HepG2 (cell line): ENCODE results near the gene ARID5B. TPM values are rescaled to one million over a fixed set of nuclear protein-coding genes. Genes with fewer than 3 reads are reported as not detected.
A peak's percentile ranks its signal among the peaks of the same experiment; 100 is the strongest.

Experiments used
- ATAC-seq: fragments of 200-7000 bp; cut with Tn5 transposase; 3 replicates; pipeline ENCODE4 v1.9.1; 2020; ENCODE audit warnings: mild to moderate bottlenecking, moderate library complexity
- BruUV-seq: library from RNA; stranded (reverse); fragments of 400-500 nt; replicated peaks from 2 replicates; lab custom pipeline; 2021; lab: Mats Ljungman, UMichigan
- CTCF ChIA-PET: fragments of 300-600 bp; formaldehyde crosslinking; extraction: SDS; loops from one replicate; lab custom pipeline; 2021; ENCODE audit warnings: low total read pairs, inconsistent platforms, low intra/inter-chr PET ratio; lab: Yijun Ruan, JAX
- POLR2A ChIA-PET: fragments of 350-600 bp; sonication (Branson Sonifier 250); formaldehyde crosslinking; loops from one replicate; lab custom pipeline; 2020; ENCODE audit warnings: antibody characterized with exemption, inconsistent platforms; lab: Yijun Ruan, JAX
- DNase-seq: peaks from one replicate; pipeline ENCODE4 v3.0.0-alpha.2; 2015; ENCODE audit warnings: low spot score
- FAIRE-seq: peaks from 3 replicates; lab custom pipeline; 2011; peaks lifted over from hg19 to GRCh38; lab: Jason Lieb, UNC
- H2AFZ ChIP-seq: one replicate; pipeline ENCODE4 v1.6.1; 2011; ENCODE audit warnings: low read length, inconsistent platforms
- H3K27ac ChIP-seq: fragments of 300-600 bp; 3 replicates; pipeline ENCODE4 v1.8.0; 2011; ENCODE audit warnings: mixed run types, mild to moderate bottlenecking, mixed read lengths, low read length, inconsistent platforms; ENCODE audit not compliant: insufficient read depth; ENCODE audit errors: extremely low read length
- H3K27me3 ChIP-seq, 2 experiments: fragments of 200-600 bp in 1 of 2; 2 replicates in 1 of 2; 3 replicates in 1 of 2; pipeline versions ENCODE4 v1.6.0 to v1.8.0; 2011; ENCODE audit warnings: low read length in 2 of 2, mild to moderate bottlenecking in 2 of 2, moderate library complexity in 2 of 2, inconsistent platforms in 1 of 2; ENCODE audit not compliant: insufficient read depth in 2 of 2, control insufficient read depth in 1 of 2
- H3K36me3 ChIP-seq, 2 experiments: fragments of 200-600 bp in 1 of 2; replicated peaks in 1 of 2; 2 replicates in 1 of 2; 3 replicates in 1 of 2; pipeline versions ENCODE4 v1.5.1 to v1.8.0; 2011; ENCODE audit warnings: low read length in 2 of 2, inconsistent platforms in 1 of 2; ENCODE audit not compliant: insufficient read depth in 2 of 2, control insufficient read depth in 1 of 2
- H3K4me1 ChIP-seq: 2 replicates; pipeline ENCODE4 v1.5.1; 2012; ENCODE audit warnings: low read length, inconsistent platforms; ENCODE audit not compliant: insufficient read depth
- H3K4me2 ChIP-seq: 2 replicates; pipeline ENCODE4 v1.6.0; 2011; ENCODE audit warnings: low read depth, low read length, inconsistent platforms
- H3K4me3 ChIP-seq, 3 experiments: fragments of 200-600 bp in 1 of 3; sonication (generic), shearing (Covaris generic) in 1 of 3; replicated peaks in 1 of 3; 2 replicates each; pipeline ENCODE4 v1.5.1; 2011 to 2016; ENCODE audit warnings: low read length in 3 of 3, inconsistent platforms in 2 of 3, low read depth in 2 of 3, mild to moderate bottlenecking in 2 of 3, control low read depth in 1 of 3, mixed read lengths in 1 of 3; ENCODE audit not compliant: insufficient read depth in 1 of 3
- H3K79me2 ChIP-seq: one replicate; pipeline ENCODE4 v1.6.1; 2011; ENCODE audit warnings: low read length, inconsistent platforms; ENCODE audit not compliant: insufficient read depth
- H3K9ac ChIP-seq: 2 replicates; pipeline ENCODE4 v1.6.0; 2011; ENCODE audit warnings: mild to moderate bottlenecking, low read depth, low read length, inconsistent platforms; ENCODE audit not compliant: insufficient read depth
- H3K9me3 ChIP-seq: 2 replicates; pipeline ENCODE4 v1.5.1; 2012; ENCODE audit warnings: mild to moderate bottlenecking, low read length
- H4K20me1 ChIP-seq: 2 replicates; pipeline ENCODE4 v1.6.0; 2011; ENCODE audit warnings: inconsistent platforms, mild to moderate bottlenecking, low read length, moderate library complexity; ENCODE audit not compliant: insufficient read depth
- BATF2 ChIP-seq: sonication (generic); formaldehyde crosslinking; IDR thresholded peaks from 2 replicates; pipeline ENCODE4 v1.8.0; 2022; ENCODE audit warnings: mild to moderate bottlenecking, missing genetic modification reagents, moderate library complexity
- EZH2 ChIP-seq: conservative IDR thresholded peaks from 2 replicates; pipeline ENCODE4 v1.6.1; 2012; ENCODE audit warnings: mild to moderate bottlenecking, low read depth, low read length, moderate library complexity
- GABPB1 ChIP-seq: IDR thresholded peaks from 2 replicates; pipeline ENCODE4 v1.6.1; 2016; ENCODE audit warnings: mild to moderate bottlenecking, missing genetic modification reagents, moderate library complexity, missing compliant biosample characterization
- JUN ChIP-seq: sonication (generic); formaldehyde crosslinking; IDR thresholded peaks from 2 replicates; pipeline ENCODE4 v1.4.0; 2020; ENCODE audit warnings: mild to moderate bottlenecking, missing genetic modification reagents
- KDM1A ChIP-seq: IDR thresholded peaks from 2 replicates; pipeline ENCODE4 v1.6.1; 2016; ENCODE audit warnings: missing compliant biosample characterization
- NPAS2 ChIP-seq: sonication (generic); formaldehyde crosslinking; IDR thresholded peaks from 2 replicates; pipeline ENCODE4 v1.8.0; 2022; ENCODE audit warnings: mild to moderate bottlenecking, missing genetic modification reagents, borderline replicate concordance
- SPEN ChIP-seq: sonication (generic); formaldehyde crosslinking; IDR thresholded peaks from 2 replicates; pipeline ENCODE4 v1.5.1; 2020; ENCODE audit warnings: low read depth, mild to moderate bottlenecking, missing genetic modification reagents
- TAF1 ChIP-seq: sonication (generic); formaldehyde crosslinking; IDR thresholded peaks from 2 replicates; pipeline ENCODE4 v1.4.0; 2020; ENCODE audit warnings: missing genetic modification reagents
- TEAD3 ChIP-seq: optimal IDR thresholded peaks from 2 replicates; pipeline ENCODE3; 2016; ENCODE audit warnings: borderline replicate concordance
- ZBTB21 ChIP-seq: sonication (generic); formaldehyde crosslinking; IDR thresholded peaks from 2 replicates; pipeline ENCODE4 v1.4.0; 2020; ENCODE audit warnings: missing genetic modification reagents
- WGBS: methylation state at CpG from one replicate; pipeline ENCODE4 v1.1.6; 2017; ENCODE audit warnings: low lambda C conversion rate; 5-methylcytosine and 5-hydroxymethylcytosine counted together
- in situ Hi-C: cut with HindIII; loops from 2 replicates; pipeline ENCODE4 v1.10.0; 2017; ENCODE audit warnings: low pct_unique_long_range_greater_than_20kb; ENCODE audit not compliant: extremely low pct_ligation_motif_present
- intact Hi-C: fragments of 100-400 bp; cut with micrococcal nuclease; formaldehyde crosslinking; loops from one replicate; pipeline ENCODE4 v1.10.0; 2022; ENCODE audit not compliant: unreplicated experiment
- polyA plus RNA-seq, 8 experiments: library from polyadenylated mRNA; depleted of rRNA in 3 of 8; stranded (reverse) in 7 of 8; unstranded in 1 of 8; fragments of >200 nt; fragmentation: Illumina TruSeq in 4 of 8; extraction: Trizol in 4 of 8; gene quantifications; 2 replicates each; pipeline versions ENCODE4 v1.2.1 to v1.2.3, GENCODE V29; 2011 to 2016; ENCODE audit warnings: low read depth in 4 of 8, missing spikeins in 1 of 8, mixed read lengths in 1 of 8; ENCODE audit not compliant: insufficient read depth in 1 of 8
- total RNA-seq, 5 experiments: library from RNA; depleted of rRNA; stranded (reverse); fragments of >200 nt; fragmentation: Illumina TruSeq; extraction: Trizol; gene quantifications; 2 replicates each; pipeline ENCODE4 v1.2.3, GENCODE V29; 2016; ENCODE audit warnings: low read depth in 1 of 5
- TF ChIP-seq, protein P1 (sequence below): sonication (generic); formaldehyde crosslinking; IDR thresholded peaks from 2 replicates; pipeline ENCODE4 v1.5.1; 2020; ENCODE audit warnings: missing genetic modification reagents, mild to moderate bottlenecking, borderline replicate concordance
- TF ChIP-seq, protein P2 (sequence below): sonication (generic); formaldehyde crosslinking; IDR thresholded peaks from 2 replicates; pipeline ENCODE4 v1.4.0; 2020; ENCODE audit warnings: missing genetic modification reagents
- TF ChIP-seq, protein P3 (sequence below): IDR thresholded peaks from 2 replicates; pipeline ENCODE4 v1.4.0; 2020; ENCODE audit warnings: mild to moderate bottlenecking, missing genetic modification reagents

The ARID5B gene
- total and polyA plus RNA-seq, 2 of the 13 experiments (the other 11 are each of a cell fraction or from before 2014, with no cell fraction given), result 6.2 to 21.1 TPM

DNA sequence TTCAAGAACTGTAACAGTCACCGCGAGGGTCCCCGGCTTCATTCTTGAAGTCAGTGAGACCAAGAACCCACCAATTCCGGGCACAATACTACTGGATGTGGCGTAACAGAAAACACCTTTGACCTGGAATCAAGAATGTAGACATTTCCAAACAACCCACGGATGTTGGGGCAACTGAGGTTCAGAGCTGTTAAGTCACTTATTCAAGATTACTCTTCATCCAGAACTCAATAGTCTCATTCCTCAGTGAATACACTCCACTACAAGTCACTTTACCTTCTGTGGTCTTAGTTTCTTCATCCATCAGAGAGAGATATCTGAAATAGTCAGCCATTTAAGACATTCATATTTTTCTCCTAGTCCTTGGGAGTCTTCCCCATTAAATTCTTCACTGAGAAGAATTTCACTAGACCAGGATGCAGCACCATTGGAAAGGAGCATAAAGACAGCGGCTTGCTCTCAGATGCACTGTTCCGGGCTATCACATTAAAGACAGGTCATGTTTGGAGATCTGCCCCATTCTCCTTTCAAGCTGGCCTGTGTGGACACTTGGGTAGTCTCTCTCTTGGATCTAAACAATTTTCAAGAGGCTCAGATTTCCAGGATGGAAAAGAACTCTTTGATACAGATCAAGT lies 32.3 kb upstream of the ARID5B start (continued):
- TF ChIP-seq, protein P1, sequence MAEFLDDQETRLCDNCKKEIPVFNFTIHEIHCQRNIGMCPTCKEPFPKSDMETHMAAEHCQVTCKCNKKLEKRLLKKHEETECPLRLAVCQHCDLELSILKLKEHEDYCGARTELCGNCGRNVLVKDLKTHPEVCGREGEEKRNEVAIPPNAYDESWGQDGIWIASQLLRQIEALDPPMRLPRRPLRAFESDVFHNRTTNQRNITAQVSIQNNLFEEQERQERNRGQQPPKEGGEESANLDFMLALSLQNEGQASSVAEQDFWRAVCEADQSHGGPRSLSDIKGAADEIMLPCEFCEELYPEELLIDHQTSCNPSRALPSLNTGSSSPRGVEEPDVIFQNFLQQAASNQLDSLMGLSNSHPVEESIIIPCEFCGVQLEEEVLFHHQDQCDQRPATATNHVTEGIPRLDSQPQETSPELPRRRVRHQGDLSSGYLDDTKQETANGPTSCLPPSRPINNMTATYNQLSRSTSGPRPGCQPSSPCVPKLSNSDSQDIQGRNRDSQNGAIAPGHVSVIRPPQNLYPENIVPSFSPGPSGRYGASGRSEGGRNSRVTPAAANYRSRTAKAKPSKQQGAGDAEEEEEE, result no peak
- TF ChIP-seq TAF1 (CRISPR knock-in tag), result no peak
- TF ChIP-seq KDM1A (CRISPR knock-in tag), result no peak
- TF ChIP-seq BATF2, result no peak
- no peak for TF ChIP-seq EZH2

GRCh38 chr10:61869774-61870525 lies 31.5 kb upstream of the ARID5B start:
- 42% methylated on average over 6 of the region's 6 CpGs for WGBS
- H3K27ac ChIP-seq, result no peak overlapping the region
- H3K4me2 ChIP-seq, result peak overlapping the region; percentile 30; the same call in 1 of the 2 replicates
- in situ Hi-C loops (no loop called here), intact Hi-C loops (loop anchor here (2.0 kb wide), 1 partner anchor 15 kb away; no protein-coding TSS in a partner anchor)
- no peak overlapping the region for H3K9ac ChIP-seq
- FAIRE-seq (no peak), ATAC-seq (no peak), DNase-seq (no peak)
- H3K36me3 ChIP-seq, result no peaks in the 10 kb centered on the region
- POLR2A ChIA-PET, result no interaction called here
- H3K9me3 ChIP-seq, result no peaks in the 10 kb centered on the region
- no TSS peak for BruUV-seq
- H4K20me1 ChIP-seq, result no peaks in the 10 kb centered on the region
- no peaks in the 10 kb centered on the region for H3K79me2 ChIP-seq
- no peaks in the 10 kb centered on the region; a peak in 2 of 5 replicates for H3K27me3 ChIP-seq
- CTCF ChIA-PET, result no interaction called here
- H3K4me3 ChIP-seq, result no peak overlapping the region
- H3K4me1 ChIP-seq, result peaks cover 14% of the 10 kb centered on the region
- H2AFZ ChIP-seq, result no peak overlapping the region
- TF ChIP-seq, protein P2, sequence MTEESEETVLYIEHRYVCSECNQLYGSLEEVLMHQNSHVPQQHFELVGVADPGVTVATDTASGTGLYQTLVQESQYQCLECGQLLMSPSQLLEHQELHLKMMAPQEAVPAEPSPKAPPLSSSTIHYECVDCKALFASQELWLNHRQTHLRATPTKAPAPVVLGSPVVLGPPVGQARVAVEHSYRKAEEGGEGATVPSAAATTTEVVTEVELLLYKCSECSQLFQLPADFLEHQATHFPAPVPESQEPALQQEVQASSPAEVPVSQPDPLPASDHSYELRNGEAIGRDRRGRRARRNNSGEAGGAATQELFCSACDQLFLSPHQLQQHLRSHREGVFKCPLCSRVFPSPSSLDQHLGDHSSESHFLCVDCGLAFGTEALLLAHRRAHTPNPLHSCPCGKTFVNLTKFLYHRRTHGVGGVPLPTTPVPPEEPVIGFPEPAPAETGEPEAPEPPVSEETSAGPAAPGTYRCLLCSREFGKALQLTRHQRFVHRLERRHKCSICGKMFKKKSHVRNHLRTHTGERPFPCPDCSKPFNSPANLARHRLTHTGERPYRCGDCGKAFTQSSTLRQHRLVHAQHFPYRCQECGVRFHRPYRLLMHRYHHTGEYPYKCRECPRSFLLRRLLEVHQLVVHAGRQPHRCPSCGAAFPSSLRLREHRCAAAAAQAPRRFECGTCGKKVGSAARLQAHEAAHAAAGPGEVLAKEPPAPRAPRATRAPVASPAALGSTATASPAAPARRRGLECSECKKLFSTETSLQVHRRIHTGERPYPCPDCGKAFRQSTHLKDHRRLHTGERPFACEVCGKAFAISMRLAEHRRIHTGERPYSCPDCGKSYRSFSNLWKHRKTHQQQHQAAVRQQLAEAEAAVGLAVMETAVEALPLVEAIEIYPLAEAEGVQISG (CRISPR knock-in tag), result no peak
- TF ChIP-seq SPEN (CRISPR knock-in tag) (no peak), NPAS2 (CRISPR knock-in tag) (no peak), TEAD3 (CRISPR knock-in tag) (no peak), GABPB1 (CRISPR knock-in tag) (no peak), JUN (CRISPR knock-in tag) (no peak), ZBTB21 (CRISPR knock-in tag) (no peak)
- TF ChIP-seq, protein P3, sequence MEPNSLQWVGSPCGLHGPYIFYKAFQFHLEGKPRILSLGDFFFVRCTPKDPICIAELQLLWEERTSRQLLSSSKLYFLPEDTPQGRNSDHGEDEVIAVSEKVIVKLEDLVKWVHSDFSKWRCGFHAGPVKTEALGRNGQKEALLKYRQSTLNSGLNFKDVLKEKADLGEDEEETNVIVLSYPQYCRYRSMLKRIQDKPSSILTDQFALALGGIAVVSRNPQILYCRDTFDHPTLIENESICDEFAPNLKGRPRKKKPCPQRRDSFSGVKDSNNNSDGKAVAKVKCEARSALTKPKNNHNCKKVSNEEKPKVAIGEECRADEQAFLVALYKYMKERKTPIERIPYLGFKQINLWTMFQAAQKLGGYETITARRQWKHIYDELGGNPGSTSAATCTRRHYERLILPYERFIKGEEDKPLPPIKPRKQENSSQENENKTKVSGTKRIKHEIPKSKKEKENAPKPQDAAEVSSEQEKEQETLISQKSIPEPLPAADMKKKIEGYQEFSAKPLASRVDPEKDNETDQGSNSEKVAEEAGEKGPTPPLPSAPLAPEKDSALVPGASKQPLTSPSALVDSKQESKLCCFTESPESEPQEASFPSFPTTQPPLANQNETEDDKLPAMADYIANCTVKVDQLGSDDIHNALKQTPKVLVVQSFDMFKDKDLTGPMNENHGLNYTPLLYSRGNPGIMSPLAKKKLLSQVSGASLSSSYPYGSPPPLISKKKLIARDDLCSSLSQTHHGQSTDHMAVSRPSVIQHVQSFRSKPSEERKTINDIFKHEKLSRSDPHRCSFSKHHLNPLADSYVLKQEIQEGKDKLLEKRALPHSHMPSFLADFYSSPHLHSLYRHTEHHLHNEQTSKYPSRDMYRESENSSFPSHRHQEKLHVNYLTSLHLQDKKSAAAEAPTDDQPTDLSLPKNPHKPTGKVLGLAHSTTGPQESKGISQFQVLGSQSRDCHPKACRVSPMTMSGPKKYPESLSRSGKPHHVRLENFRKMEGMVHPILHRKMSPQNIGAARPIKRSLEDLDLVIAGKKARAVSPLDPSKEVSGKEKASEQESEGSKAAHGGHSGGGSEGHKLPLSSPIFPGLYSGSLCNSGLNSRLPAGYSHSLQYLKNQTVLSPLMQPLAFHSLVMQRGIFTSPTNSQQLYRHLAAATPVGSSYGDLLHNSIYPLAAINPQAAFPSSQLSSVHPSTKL, result no peak
